Measurements from ENCODE around the gene FBLN2. TPM values are rescaled to one million over a fixed set of nuclear protein-coding genes. Genes with fewer than 3 reads are reported as not detected.

Gene FBLN2
- total RNA-seq, 4 donors from 2014 or later = 130 to 244 (median 136) TPM

DNA sequence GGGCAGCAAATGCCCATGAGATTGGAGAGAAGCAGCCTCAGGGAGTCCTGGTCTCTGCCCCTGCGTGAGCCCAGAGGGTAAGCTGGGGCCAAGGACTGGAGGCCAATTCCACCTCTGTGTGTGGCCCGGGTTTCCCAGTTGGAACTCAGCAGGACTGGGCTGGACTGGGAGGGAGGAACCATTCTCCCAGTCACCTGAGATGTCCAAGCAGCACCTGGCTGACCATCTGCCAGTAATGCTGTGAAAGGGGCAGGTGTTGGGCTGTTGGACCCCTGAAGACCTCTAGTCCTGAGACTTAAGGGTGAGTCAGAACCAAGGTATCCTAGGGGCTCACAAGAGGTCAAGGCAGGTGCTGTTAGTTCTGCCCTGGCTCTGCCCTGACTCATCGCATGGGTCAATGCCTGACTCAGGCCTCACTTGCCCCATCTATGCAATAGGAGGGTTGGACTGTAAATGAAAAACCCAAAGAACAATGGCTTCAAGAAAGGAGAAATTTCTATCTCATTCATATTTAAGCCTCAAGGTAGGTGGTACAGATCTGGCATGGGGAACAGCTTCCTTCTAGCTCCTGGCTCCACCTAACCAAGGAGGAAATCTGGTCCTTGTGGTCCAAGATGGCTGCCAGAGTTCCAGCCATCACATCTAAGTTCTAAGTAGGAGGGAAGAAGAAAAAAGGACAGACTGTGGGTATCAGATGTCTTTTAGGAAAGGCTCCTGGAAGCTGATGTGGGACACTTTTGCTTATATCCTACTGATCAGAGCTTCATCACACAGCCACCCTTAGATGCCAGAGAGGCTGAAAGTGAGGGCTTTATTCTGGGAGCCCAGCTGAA, 111.3 kb downstream of the FBLN2 start:
- peaks cover 0 to 66% (median 0%) of the 10 kb centered on the region in 4 donors for H3K27me3 ChIP-seq
- H3K4me1 ChIP-seq = peaks cover 0 to 12% (median 10%) of the 10 kb centered on the region in 4 donors
- no peaks in the 10 kb centered on the region for H3K9me3 ChIP-seq
- intact Hi-C loops (cut with DNase I) = no loop called here
- H3K4me3 ChIP-seq = no peak overlapping the region
- H3K27ac ChIP-seq (replicated peaks in 1 of 4) = no peak overlapping the region
- no peak for TF ChIP-seq POLR2A (IDR thresholded peaks at IDR 0.05; ENCODE audit: low read depth)
- TF ChIP-seq CTCF (IDR thresholded peaks at IDR 0.05) = no peak
- TF ChIP-seq POLR2AphosphoS5 (IDR thresholded peaks at IDR 0.05) = no peak
- TF ChIP-seq EP300 (IDR thresholded peaks at IDR 0.05) = no peak
- DNase-seq (ENCODE audit: extremely low spot score) = no peak
- no peaks in the 10 kb centered on the region for H3K36me3 ChIP-seq
- WGBS = 100% methylated on average over 2 of the region's 3 CpGs

DNA sequence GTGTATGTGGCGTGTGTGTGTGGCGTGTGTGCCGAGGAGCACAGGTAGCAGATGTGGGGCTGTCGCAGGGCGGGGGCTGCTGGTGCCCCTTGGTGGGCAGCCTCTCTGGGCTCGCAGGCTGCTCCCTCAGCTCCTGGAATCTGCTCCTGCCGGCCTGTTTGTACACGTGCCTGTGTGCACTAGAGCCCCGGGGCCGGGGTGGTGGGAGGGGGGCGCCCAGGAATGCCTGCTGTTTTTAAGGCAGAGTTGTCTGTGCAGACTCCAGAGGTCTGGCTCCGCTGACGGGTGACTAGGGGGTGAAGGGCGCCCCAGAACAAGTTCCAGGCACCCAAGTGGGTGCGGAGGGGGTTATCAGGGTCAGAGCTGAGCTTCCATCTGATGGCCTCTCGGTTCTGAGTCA, 112.2 kb downstream of the FBLN2 start:
- 88% methylated on average over 9 of the region's 16 CpGs for WGBS
- Histone ChIP-seq H3K36me3 (no peaks in the 10 kb centered on the region), H3K27me3 (peaks cover 0 to 66% (median 0%) of the 10 kb centered on the region in 4 donors), H3K27ac (replicated peaks in 1 of 4) (no peak overlapping the region), H3K9me3 (no peaks in the 10 kb centered on the region), H3K4me1 (peaks cover 0 to 8% (median 7%) of the 10 kb centered on the region in 4 donors), H3K4me3 (no peak overlapping the region)
- intact Hi-C loops (cut with DNase I) = no loop called here
- TF ChIP-seq POLR2AphosphoS5 (IDR thresholded peaks at IDR 0.05) (no peak), EP300 (IDR thresholded peaks at IDR 0.05) (no peak), POLR2A (IDR thresholded peaks at IDR 0.05; ENCODE audit: low read depth) (no peak), CTCF (IDR thresholded peaks at IDR 0.05) (no peak)
- no peak for DNase-seq (ENCODE audit: extremely low spot score)

GRCh38 chr3:13662238-13662847, 113.4 kb downstream of the FBLN2 start:
- WGBS = 84% methylated on average over 22 of the region's 22 CpGs
- no peak for DNase-seq (ENCODE audit: extremely low spot score)
- H3K4me1 ChIP-seq = peaks cover 0 to 8% (median 7%) of the 10 kb centered on the region in 4 donors
- H3K36me3 ChIP-seq = no peaks in the 10 kb centered on the region
- H3K27ac ChIP-seq (replicated peaks in 1 of 4) = no peak overlapping the region
- no peak overlapping the region for H3K4me3 ChIP-seq
- intact Hi-C loops (cut with DNase I) = no loop called here
- H3K9me3 ChIP-seq = no peaks in the 10 kb centered on the region
- TF ChIP-seq POLR2A (IDR thresholded peaks at IDR 0.05; ENCODE audit: low read depth) (no peak), POLR2AphosphoS5 (IDR thresholded peaks at IDR 0.05) (no peak), CTCF (IDR thresholded peaks at IDR 0.05) (no peak), EP300 (IDR thresholded peaks at IDR 0.05) (no peak)
- peaks cover 0 to 62% (median 0%) of the 10 kb centered on the region in 4 donors for H3K27me3 ChIP-seq

DNA sequence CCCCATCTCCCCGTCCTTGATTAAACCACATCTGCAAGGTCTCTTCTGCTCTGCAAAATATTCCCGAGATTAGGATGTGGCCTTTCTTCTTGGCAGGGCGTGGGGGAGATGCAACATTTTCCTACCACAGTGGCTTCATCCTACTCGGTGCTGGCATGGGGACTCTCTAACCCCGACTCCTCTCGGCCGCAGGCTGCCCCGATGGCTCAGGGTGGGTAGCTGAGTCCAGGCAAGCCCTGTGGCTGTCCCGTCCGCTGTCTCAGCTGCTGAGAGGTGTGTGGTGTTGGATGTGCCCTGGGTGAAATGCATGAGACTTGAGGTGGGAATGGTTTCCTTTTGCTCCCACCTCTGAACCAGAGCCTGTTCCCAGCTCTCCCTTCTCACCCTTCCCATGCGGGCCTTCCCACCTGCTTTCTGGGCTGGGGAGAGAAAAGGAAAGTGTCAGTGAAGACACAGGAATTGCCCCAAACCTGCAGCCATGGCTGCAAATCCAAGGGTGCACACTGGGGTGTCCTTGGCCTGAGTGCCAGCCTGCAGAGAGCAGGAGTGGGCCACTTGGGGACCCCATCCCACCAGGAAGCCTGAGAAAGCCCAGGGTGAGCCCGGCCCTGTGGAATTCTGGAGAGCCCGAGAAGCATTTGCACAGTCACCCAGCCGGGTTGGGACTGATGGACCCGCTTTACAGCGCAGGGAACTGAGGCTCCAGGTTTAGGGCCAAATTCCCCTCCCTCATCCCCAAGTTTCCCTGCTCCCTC, 115.0 kb downstream of the FBLN2 start:
- intact Hi-C loops (cut with DNase I) = no loop called here
- no peaks in the 10 kb centered on the region for H3K4me1 ChIP-seq
- no peak for TF ChIP-seq CTCF (IDR thresholded peaks at IDR 0.05)
- no peak for TF ChIP-seq POLR2A (IDR thresholded peaks at IDR 0.05; ENCODE audit: low read depth)
- no peak for TF ChIP-seq POLR2AphosphoS5 (IDR thresholded peaks at IDR 0.05)
- no peak for TF ChIP-seq EP300 (IDR thresholded peaks at IDR 0.05)
- H3K27ac ChIP-seq (replicated peaks in 1 of 4) = no peak overlapping the region
- H3K9me3 ChIP-seq = no peaks in the 10 kb centered on the region
- no peak for DNase-seq (ENCODE audit: extremely low spot score)
- 82% methylated on average over 16 of the region's 16 CpGs for WGBS
- peaks cover 0 to 62% (median 0%) of the 10 kb centered on the region in 4 donors for H3K27me3 ChIP-seq
- H3K36me3 ChIP-seq = no peaks in the 10 kb centered on the region
- H3K4me3 ChIP-seq = no peak overlapping the region

Data from esophagus muscularis mucosa (tissue), 4 donors.